H9 (cell line): Measurements from ENCODE around the gene ZNF804A. TPM values are rescaled to one million over a fixed set of nuclear protein-coding genes. Genes with fewer than 3 reads are reported as not detected.

Experiments
- DNase-seq: peaks from one replicate; pipeline ENCODE4 v3.0.0-alpha.2; 2017
- H2AFZ ChIP-seq: one replicate; pipeline ENCODE4 v1.6.1; 2013; ENCODE audit warnings: mild to moderate bottlenecking, low read length, control low read depth, moderate library complexity
- H2AK5ac ChIP-seq: 2 replicates; pipeline ENCODE4 v1.6.1; 2013; ENCODE audit warnings: low read length, control low read depth, mixed read lengths; ENCODE audit not compliant: insufficient read length
- H2BK120ac ChIP-seq: one replicate; pipeline ENCODE4 v1.6.1; 2013; ENCODE audit warnings: low read depth, mild to moderate bottlenecking, low read length, control low read depth, inconsistent platforms; ENCODE audit not compliant: poor library complexity, severe bottlenecking
- H2BK12ac ChIP-seq: 2 replicates; pipeline ENCODE4 v1.6.1; 2013; ENCODE audit warnings: low read length, control low read depth, mixed read lengths, low read depth; ENCODE audit not compliant: insufficient read length
- H2BK15ac ChIP-seq: 2 replicates; pipeline ENCODE4 v1.6.1; 2013; ENCODE audit warnings: low read depth, low read length, control low read depth
- H2BK20ac ChIP-seq: one replicate; pipeline ENCODE4 v1.6.1; 2013; ENCODE audit warnings: low read depth, mild to moderate bottlenecking, low read length, control low read depth, inconsistent platforms; ENCODE audit not compliant: poor library complexity, severe bottlenecking
- H2BK5ac ChIP-seq: 2 replicates; pipeline ENCODE4 v1.6.1; 2013; ENCODE audit warnings: low read length, control low read depth, mixed read lengths; ENCODE audit not compliant: insufficient read length
- H3K14ac ChIP-seq: 2 replicates; pipeline ENCODE4 v1.6.1; 2013; ENCODE audit warnings: low read length, control low read depth; ENCODE audit not compliant: insufficient read depth
- H3K18ac ChIP-seq: 2 replicates; pipeline ENCODE4 v1.6.1; 2013; ENCODE audit warnings: low read depth, mild to moderate bottlenecking, mixed read lengths, low read length, control low read depth; ENCODE audit not compliant: insufficient read length
- H3K23ac ChIP-seq: 2 replicates; pipeline ENCODE4 v1.6.1; 2013; ENCODE audit warnings: low read length, control low read depth, mixed read lengths, low read depth; ENCODE audit not compliant: insufficient read length
- H3K23me2 ChIP-seq: 2 replicates; pipeline ENCODE4 v1.6.1; 2013; ENCODE audit warnings: low read depth, mild to moderate bottlenecking, mixed read lengths, low read length, control low read depth; ENCODE audit not compliant: insufficient read length, poor library complexity, severe bottlenecking
- H3K27ac ChIP-seq: 2 replicates; pipeline ENCODE4 v1.5.1; 2013; ENCODE audit warnings: low read length, control low read depth, mixed read lengths, low read depth; ENCODE audit not compliant: insufficient read length
- H3K27me3 ChIP-seq: 2 replicates; pipeline ENCODE4 v1.6.1; 2013; ENCODE audit warnings: low read length, control low read depth, inconsistent platforms; ENCODE audit not compliant: insufficient read depth
- H3K4ac ChIP-seq: 2 replicates; pipeline ENCODE4 v1.6.1; 2013; ENCODE audit warnings: low read depth, mild to moderate bottlenecking, control low read depth, inconsistent platforms, low read length, moderate library complexity
- H3K4me1 ChIP-seq: 2 replicates; pipeline ENCODE4 v1.6.1; 2013; ENCODE audit warnings: low read length, control low read depth, inconsistent platforms; ENCODE audit not compliant: insufficient read depth
- H3K4me2 ChIP-seq: 2 replicates; pipeline ENCODE4 v1.6.1; 2013; ENCODE audit warnings: low read length, control low read depth, mixed read lengths; ENCODE audit not compliant: insufficient read length, insufficient read depth
- H3K56ac ChIP-seq: 2 replicates; pipeline ENCODE4 v1.6.1; 2013; ENCODE audit warnings: low read depth, mild to moderate bottlenecking, mixed read lengths, low read length, control low read depth; ENCODE audit not compliant: insufficient read length
- H3K79me1 ChIP-seq: 2 replicates; pipeline ENCODE4 v1.6.1; 2013; ENCODE audit warnings: low read depth, mild to moderate bottlenecking, moderate library complexity, low read length, control low read depth, inconsistent platforms; ENCODE audit not compliant: insufficient read depth, poor library complexity, severe bottlenecking
- H3K79me2 ChIP-seq: 2 replicates; pipeline ENCODE4 v1.6.1; 2013; ENCODE audit warnings: low read length, control low read depth, inconsistent platforms; ENCODE audit not compliant: insufficient read depth
- H3K9ac ChIP-seq: 2 replicates; pipeline ENCODE4 v1.6.1; 2013; ENCODE audit warnings: low read length, control low read depth, mixed read lengths; ENCODE audit not compliant: insufficient read length; ENCODE audit errors: extremely low read depth
- H3K9me3 ChIP-seq: one replicate; pipeline ENCODE4 v1.6.1; 2013; ENCODE audit warnings: low read depth, low read length, inconsistent platforms; ENCODE audit not compliant: control insufficient read depth
- H3T11ph ChIP-seq: one replicate; pipeline ENCODE4 v1.6.1; 2013; ENCODE audit warnings: mild to moderate bottlenecking, low read length, control low read depth, inconsistent platforms
- H4K20me1 ChIP-seq: one replicate; pipeline ENCODE4 v1.6.1; 2013; ENCODE audit not compliant: control insufficient read depth, insufficient read length, insufficient read depth
- H4K5ac ChIP-seq: 2 replicates; pipeline ENCODE4 v1.6.1; 2013; ENCODE audit warnings: low read depth, mild to moderate bottlenecking, mixed read lengths, low read length, control low read depth; ENCODE audit not compliant: insufficient read length
- H4K8ac ChIP-seq: replicated peaks from 2 replicates; pipeline ENCODE4 v1.6.1; 2013; ENCODE audit warnings: low read length, control low read depth, mixed read lengths, low read depth; ENCODE audit not compliant: insufficient read length
- H4K91ac ChIP-seq: 2 replicates; pipeline ENCODE4 v1.6.1; 2013; ENCODE audit warnings: low read depth, mild to moderate bottlenecking, moderate library complexity, mixed read lengths, low read length, control low read depth; ENCODE audit not compliant: insufficient read length
- H3K27ac Mint-ChIP-seq, 3 experiments: 2 replicates in 2 of 3; 3 replicates in 1 of 3; pipeline ENCODE4 v1.8.0; 2020 to 2021; ENCODE audit warnings: mixed read lengths in 3 of 3, mild to moderate bottlenecking in 1 of 3, moderate library complexity in 1 of 3
- H3K27me3 Mint-ChIP-seq: 2 replicates; pipeline ENCODE4 v1.8.0; 2021; ENCODE audit warnings: low read depth, mild to moderate bottlenecking, moderate library complexity, mixed read lengths
- H3K36me3 Mint-ChIP-seq, 3 experiments: 2 replicates in 2 of 3; 3 replicates in 1 of 3; pipeline ENCODE4 v1.8.0; 2020 to 2021; ENCODE audit warnings: low read depth in 3 of 3, mixed read lengths in 3 of 3; ENCODE audit not compliant: insufficient read depth in 1 of 3
- H3K4me1 Mint-ChIP-seq, 2 experiments: 2 replicates each; pipeline ENCODE4 v1.8.0; 2020; ENCODE audit warnings: mixed read lengths in 2 of 2
- H3K4me3 Mint-ChIP-seq, 2 experiments: 2 replicates in 1 of 2; 3 replicates in 1 of 2; pipeline ENCODE4 v1.8.0; 2020 to 2021; ENCODE audit warnings: mild to moderate bottlenecking in 2 of 2, mixed read lengths in 2 of 2, moderate library complexity in 1 of 2
- H3K9me3 Mint-ChIP-seq, 2 experiments: 2 replicates in 1 of 2; 3 replicates in 1 of 2; pipeline ENCODE4 v1.8.0; 2020; ENCODE audit warnings: mild to moderate bottlenecking in 2 of 2, mixed read lengths in 2 of 2, moderate library complexity in 1 of 2
- CTCF ChIP-seq: fragments of 200-600 bp; sonication (generic); conservative IDR thresholded peaks from 3 replicates; pipeline ENCODE4 v1.8.0; 2021; ENCODE audit warnings: antibody characterized with exemption, mild to moderate bottlenecking
- WGBS: extraction: QIAGEN DNeasy Blood & Tissue Kit; methylation state at CpG from one replicate; pipeline ENCODE4 v1.1.7; 2013; ENCODE audit warnings: missing lambda C conversion rate, low lambda C conversion rate, mixed read lengths; ENCODE audit not compliant: insufficient read length; ENCODE audit errors: extremely low coverage; 5-methylcytosine and 5-hydroxymethylcytosine counted together
- total RNA-seq: library from RNA; stranded (reverse); gene quantifications from 2 replicates; pipeline ENCODE4 v1.2.1, GENCODE V29; 2021

ZNF804A gene
- total RNA-seq, 1 experiment from 2014 or later = not detected

GRCh38 chr2:184851576-184851975, 253.2 kb downstream of the ZNF804A start:
- no peak overlapping the region for H4K5ac ChIP-seq
- peaks cover 4 to 7% of the 10 kb centered on the region in 2 experiments; a peak in 3 of 4 replicates for H3K4me1 Mint-ChIP-seq
- TF ChIP-seq CTCF = no peak
- H4K8ac ChIP-seq = no peak overlapping the region
- H3K23ac ChIP-seq = no peak overlapping the region
- no peaks in the 10 kb centered on the region for H3K79me1 ChIP-seq
- H3T11ph ChIP-seq = no peak overlapping the region
- H3K36me3 Mint-ChIP-seq = no peaks in the 10 kb centered on the region
- H3K23me2 ChIP-seq = no peaks in the 10 kb centered on the region
- no peak overlapping the region for H2BK15ac ChIP-seq
- H4K91ac ChIP-seq = no peak overlapping the region
- H2BK5ac ChIP-seq = no peak overlapping the region
- H3K27me3 Mint-ChIP-seq = no peaks in the 10 kb centered on the region
- no peaks in the 10 kb centered on the region for H3K27me3 ChIP-seq
- no peak overlapping the region for H3K18ac ChIP-seq
- no peak overlapping the region for H3K27ac Mint-ChIP-seq
- no CpG with 5 or more reads among the region's 1 CpG for WGBS
- no peak overlapping the region for H2AFZ ChIP-seq
- no peaks in the 10 kb centered on the region for H4K20me1 ChIP-seq
- H3K56ac ChIP-seq = no peak overlapping the region
- H2AK5ac ChIP-seq = no peak overlapping the region
- no peaks in the 10 kb centered on the region for H3K9me3 Mint-ChIP-seq
- no peak overlapping the region for H3K4ac ChIP-seq
- H3K4me1 ChIP-seq = no peaks in the 10 kb centered on the region
- no peak overlapping the region for H3K4me3 Mint-ChIP-seq
- H2BK12ac ChIP-seq = no peak overlapping the region
- DNase-seq = no peak
- no peaks in the 10 kb centered on the region for H3K9me3 ChIP-seq
- no peak overlapping the region for H3K14ac ChIP-seq
- H3K9ac ChIP-seq = no peak overlapping the region
- no peak overlapping the region for H2BK120ac ChIP-seq
- no peak overlapping the region for H2BK20ac ChIP-seq
- no peak overlapping the region for H3K4me2 ChIP-seq
- H3K27ac ChIP-seq = no peak overlapping the region
- no peaks in the 10 kb centered on the region for H3K79me2 ChIP-seq
